NT2/D1 (cell line): ENCODE data around the gene FSTL1.

Experiments used
- SUZ12 ChIP-seq: IDR thresholded peaks from 2 replicates; pipeline ENCODE4 v1.6.1; 2011; ENCODE audit not compliant: insufficient read length, insufficient read depth; ENCODE audit errors: extremely low read depth
- YY1 ChIP-seq: IDR thresholded peaks from 2 replicates; pipeline ENCODE4 v1.6.1; 2011; ENCODE audit not compliant: insufficient read length, insufficient read depth
- ZNF274 ChIP-seq: IDR thresholded peaks from 2 replicates; pipeline ENCODE4 v1.6.1; 2011; ENCODE audit warnings: mild to moderate bottlenecking, low read depth, low read length

GRCh38 chr3:120427201-120427600 lies 23.6 kb downstream of the FSTL1 start:
- no peak for TF ChIP-seq ZNF274
- TF ChIP-seq YY1, result no peak
- TF ChIP-seq SUZ12, result no peak
